Epidermal melanocyte (primary cell): ENCODE results near the gene CCDC120.

Source experiments
- DNase-seq: peaks from one replicate; pipeline ENCODE4 v3.0.0; 2011; ENCODE audit warnings: low spot score; ENCODE audit not compliant: insufficient read length

The CCDC120 gene

GRCh38 chrX:49058794-49059193, at the start of gene CCDC120:
Gene CCDC120, plus strand, starts transcription at chrX:49058999. Its CDS starts 3,043 bp downstream, at chrX:49062042.
- no peak for DNase-seq

- DNase-seq: no peak
These were observed 39.7 kb upstream of the CCDC120 start for GRCh38 chrX:49019050-49019449.

GRCh38 chrX:49019599-49020249, 39.1 kb upstream of the CCDC120 start:
- no peak for DNase-seq

- DNase-seq: no peak
These were observed 28.9 kb upstream of the CCDC120 start for GRCh38 chrX:49029876-49030275.

GRCh38 chrX:49030283-49030682, 28.5 kb upstream of the CCDC120 start:
- DNase-seq: no peak

GRCh38 chrX:49037883-49038475, 20.8 kb upstream of the CCDC120 start:
- DNase-seq: peak; percentile 2

GRCh38 chrX:49039598-49040375, 19.0 kb upstream of the CCDC120 start:
- peak; percentile 51 for DNase-seq

- peak; percentile 11 for DNase-seq
These were observed 18.3 kb upstream of the CCDC120 start for GRCh38 chrX:49040376-49040955.

- peak; percentile 16 for DNase-seq
These were observed 16.8 kb upstream of the CCDC120 start for GRCh38 chrX:49041744-49042580.

- no peak for DNase-seq
These were observed 16.1 kb upstream of the CCDC120 start for GRCh38 chrX:49042581-49043219.

- DNase-seq: peak; percentile 83
These were observed 15.4 kb upstream of the CCDC120 start, which contains the start of gene TFE3 for GRCh38 chrX:49043220-49043986. Gene TFE3, minus strand, starts transcription at chrX:49043357. Its CDS starts 131 bp downstream, at chrX:49043226.

- no peak for DNase-seq
These were observed 14.9 kb upstream of the CCDC120 start for GRCh38 chrX:49043987-49044281.

- peak; percentile 63 for DNase-seq
These were observed 5.4 kb upstream of the CCDC120 start for GRCh38 chrX:49053223-49054072.

- DNase-seq: no peak
These were observed 4.6 kb upstream of the CCDC120 start for GRCh38 chrX:49054073-49054762.

- no peak for DNase-seq
These were observed 402 bp downstream of the CCDC120 start for GRCh38 chrX:49059201-49059600.

GRCh38 chrX:49059681-49060085, 884 bp downstream of the CCDC120 start:
- no peak for DNase-seq

GRCh38 chrX:49060914-49061313, 2.1 kb downstream of the CCDC120 start:
- DNase-seq: no peak

GRCh38 chrX:49061490-49061889, 2.7 kb downstream of the CCDC120 start:
- no peak for DNase-seq
